Stimulated activated CD8-positive, alpha-beta memory T cell treated with anti-CD3 and anti-CD28 coated beads, Interleukin-15, amount 100 ng/mL, for 24 hours (primary cell): Measurements from ENCODE around the gene EAPP.
"Not testable (repeated sequence)": the region's sequence is repeated elsewhere in the genome, so short reads cannot be mapped to it uniquely, and the experiment has no call there.

Source experiments
- DNase-seq: peaks from one replicate; pipeline ENCODE4 v3.0.0-alpha.2; 2020; ENCODE audit warnings: low read depth

EAPP gene

DNA sequence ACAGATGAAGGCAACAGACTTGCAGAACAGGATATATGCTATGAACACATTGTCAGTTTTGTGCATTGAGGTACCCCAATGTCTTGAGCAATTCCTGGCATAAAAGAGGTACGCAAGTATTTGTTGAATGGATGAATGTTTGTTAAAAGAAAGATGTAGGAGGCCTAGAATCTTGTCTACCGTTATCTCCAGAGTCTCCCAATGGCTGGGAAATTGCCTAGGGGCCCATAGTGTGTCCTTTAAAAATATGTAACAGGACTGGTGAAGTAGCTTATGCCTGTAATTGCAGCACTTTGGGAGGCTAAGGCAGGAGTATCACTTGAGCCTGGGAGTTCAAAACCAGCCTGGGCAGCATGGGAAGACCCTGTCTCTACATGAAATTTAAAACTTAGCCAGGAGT is 57.0 kb downstream of the EAPP start:
- DNase-seq = no peak

DNA sequence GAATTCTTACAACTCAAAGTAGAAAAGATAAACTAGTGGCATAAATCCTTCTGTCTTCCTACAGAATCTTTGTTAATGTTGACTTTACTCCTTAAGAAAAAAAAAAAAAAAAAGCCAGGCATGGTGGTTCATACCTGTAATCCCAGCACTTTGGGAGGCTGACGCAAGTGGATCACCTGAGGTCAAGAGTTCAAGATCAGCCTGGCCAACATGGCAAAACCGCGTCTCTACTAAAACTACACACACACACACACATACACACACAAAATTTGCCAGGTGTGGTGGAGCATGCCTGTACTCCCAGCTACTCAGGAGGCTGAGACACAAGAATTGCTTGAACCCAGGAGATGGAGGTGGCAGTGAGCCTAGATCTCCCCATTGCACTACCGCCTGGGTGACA is 59.8 kb downstream of the EAPP start:
- no peak for DNase-seq

DNA sequence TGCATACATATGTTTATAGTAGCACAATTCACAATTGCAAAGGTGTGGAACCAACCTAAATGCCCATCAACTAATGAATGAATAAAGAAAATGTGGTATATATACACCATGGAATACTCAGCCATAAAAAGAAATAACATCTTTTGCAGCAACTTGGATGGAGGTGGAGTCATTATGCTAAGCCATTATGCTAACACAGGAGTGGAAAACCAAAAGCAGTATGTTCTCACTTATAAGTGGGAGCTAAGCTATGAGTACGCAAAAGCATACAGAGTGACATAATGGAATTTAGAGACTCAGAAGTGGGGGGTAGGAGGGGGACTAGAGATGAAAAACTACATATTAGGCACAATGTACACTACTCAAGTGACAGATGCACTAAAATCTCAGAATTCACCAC is 61.2 kb downstream of the EAPP start:
- DNase-seq = no peak

DNA sequence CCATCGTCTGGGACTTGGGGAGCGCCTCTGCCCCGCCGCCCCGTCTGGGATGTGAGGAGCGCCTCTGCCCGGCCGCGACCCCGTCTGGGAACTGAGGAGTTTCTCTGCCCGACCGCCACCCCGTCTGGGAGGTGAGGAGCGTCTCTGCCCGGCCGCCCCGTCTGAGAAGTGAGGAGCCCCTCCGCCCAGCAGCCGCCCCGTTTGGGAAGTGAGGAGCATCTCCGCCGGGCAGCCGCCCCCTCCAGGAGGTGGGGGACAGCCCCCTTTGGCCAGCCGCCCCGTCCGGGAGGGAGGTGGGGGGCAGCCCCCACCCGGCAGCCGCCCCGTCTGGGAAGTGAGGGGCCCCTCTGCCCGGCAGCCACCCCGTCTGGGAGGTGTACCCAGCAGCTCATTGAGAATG is 63.5 kb downstream of the EAPP start:
- not testable (repeated sequence) for DNase-seq

DNA sequence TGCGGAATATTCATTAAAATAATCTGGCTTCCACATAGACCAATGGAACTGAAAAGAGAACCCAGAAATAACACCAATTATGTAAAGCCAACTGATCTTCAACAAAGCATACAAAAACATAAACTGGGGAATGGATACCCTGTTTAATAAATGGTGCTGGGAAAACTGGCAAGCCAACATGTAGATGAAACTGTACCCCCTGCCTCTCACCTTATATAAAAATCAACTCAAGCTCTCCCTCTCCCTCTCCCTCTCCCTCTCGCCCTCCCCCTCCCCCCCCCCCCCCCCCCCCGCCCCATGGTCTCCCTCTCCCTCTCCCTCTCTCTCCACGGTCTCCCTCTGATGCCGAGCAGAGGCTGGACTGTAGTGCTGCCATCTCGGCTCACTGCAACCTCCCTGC is 64.3 kb downstream of the EAPP start:
- DNase-seq = no peak

DNA sequence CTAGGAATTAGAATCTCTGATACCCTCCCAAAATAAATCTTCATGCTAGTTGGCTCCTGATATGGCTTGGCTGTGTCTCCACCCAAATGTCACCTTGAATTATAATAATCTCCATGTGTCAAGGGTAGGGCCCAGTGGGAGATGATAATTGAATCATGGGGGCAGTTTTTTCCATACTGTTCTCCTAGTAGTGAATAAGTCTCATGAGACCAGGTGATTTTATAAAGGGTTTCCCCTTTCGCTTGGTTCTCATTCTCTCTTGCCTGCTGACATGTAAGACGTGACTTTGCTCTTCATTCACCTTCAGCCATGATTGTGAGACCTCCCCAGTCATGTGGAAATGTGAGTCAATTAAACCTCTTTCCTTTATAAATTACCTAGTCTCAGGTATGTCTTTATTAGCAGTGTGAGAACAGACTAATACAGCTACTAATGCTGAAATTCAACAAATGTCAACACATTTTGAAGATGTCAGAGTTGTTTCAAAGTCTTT is 65.3 kb downstream of the EAPP start:
- DNase-seq = no peak

DNA sequence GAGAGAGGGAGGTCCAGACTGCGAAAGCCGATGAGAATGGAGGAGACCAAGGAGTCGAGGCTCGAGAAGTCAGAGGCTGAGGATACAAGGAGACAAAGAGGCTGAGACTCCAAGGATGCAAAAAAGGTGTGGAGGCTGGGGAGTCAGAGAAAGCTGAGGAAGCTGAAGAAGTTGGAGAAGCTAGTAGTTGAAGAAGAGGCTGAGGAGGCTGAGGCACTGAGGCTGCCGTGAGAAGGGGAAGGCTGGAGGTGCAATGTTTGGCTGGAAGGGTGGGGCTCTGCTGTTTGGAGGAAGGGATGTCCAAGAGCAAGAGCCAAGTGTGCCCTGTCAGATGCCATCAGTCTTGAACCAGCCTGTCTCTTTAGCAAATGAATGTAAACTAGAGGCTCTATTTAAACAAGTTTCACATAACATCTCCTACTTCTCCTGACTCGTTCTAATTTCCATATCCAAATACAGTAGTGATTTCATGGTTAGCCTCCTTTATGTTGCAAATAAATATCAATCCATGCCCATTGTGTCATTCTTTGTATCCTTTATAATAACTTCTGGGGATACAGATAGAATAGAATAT is 66.7 kb downstream of the EAPP start:
- no peak for DNase-seq

DNA sequence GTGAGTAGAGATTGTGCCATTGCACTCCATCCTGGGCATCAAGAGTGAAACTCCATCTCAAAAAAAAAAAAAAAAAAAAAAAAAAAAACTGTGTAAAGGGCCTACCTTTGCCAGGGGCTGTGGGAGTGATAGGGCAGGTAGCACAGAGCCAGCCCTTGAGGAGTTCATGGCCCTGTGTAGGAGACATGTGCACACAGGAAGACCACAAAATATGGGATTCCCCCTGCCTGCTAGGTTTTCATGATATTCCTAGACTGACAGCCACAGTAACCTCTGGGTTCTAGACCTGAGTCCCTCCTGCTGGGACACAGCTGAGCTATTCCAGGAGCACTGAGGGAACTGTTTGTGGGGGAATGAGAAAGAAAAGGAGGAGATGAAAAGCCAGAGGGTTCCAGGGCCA is 69.2 kb downstream of the EAPP start:
- no peak for DNase-seq

DNA sequence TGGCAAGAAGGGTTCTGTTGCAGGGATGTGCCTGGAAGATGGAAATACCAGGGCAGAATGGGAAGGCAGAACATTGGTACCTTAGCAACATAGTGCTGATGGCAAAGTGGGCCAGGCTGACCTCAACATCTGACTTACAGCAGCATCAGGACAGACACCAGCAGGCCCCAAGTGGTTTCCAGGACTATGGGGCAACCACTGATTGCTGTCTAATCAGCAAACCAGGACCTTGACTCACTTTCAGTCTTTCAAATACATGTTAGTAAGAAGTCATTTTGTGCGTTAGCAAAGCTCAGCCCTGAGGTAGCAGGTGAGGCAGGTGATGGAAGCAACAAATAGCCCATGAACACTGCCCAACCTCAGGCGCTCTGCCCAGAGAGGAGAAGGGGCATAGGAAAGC is 72.8 kb downstream of the EAPP start:
- DNase-seq = no peak
